ENCODE data around the gene WDFY3. TPM values are rescaled to one million over a fixed set of nuclear protein-coding genes. Genes with fewer than 3 reads are reported as not detected.

WDFY3 gene
- total and polyA plus RNA-seq, 2 of the 13 experiments (the other 11 are each of a cell fraction or from before 2014, with no cell fraction given) = 16.7 to 24.5 TPM

GRCh38 chr4:84862064-84862463 is 104.4 kb downstream of the WDFY3 start (continued):
- TF ChIP-seq KDM5B (CRISPR knock-in tag; IDR thresholded peaks at IDR 0.05; ENCODE audit: borderline replicate concordance) (no peak), BCLAF1 (IDR thresholded peaks at IDR 0.05) (no peak), HHEX (CRISPR knock-in tag; IDR thresholded peaks at IDR 0.05) (no peak), ZNF230 (CRISPR knock-in tag; IDR thresholded peaks at IDR 0.05) (no peak), TARDBP (CRISPR knock-in tag; IDR thresholded peaks at IDR 0.05) (no peak), ATF1 (CRISPR knock-in tag; IDR thresholded peaks at IDR 0.05) (no peak), IRX3 (CRISPR knock-in tag; IDR thresholded peaks at IDR 0.05; ENCODE audit: borderline replicate concordance, low read depth) (no peak), ATRX (CRISPR knock-in tag; IDR thresholded peaks at IDR 0.05; ENCODE audit: borderline replicate concordance) (no peak)
- TF ChIP-seq, protein P1, sequence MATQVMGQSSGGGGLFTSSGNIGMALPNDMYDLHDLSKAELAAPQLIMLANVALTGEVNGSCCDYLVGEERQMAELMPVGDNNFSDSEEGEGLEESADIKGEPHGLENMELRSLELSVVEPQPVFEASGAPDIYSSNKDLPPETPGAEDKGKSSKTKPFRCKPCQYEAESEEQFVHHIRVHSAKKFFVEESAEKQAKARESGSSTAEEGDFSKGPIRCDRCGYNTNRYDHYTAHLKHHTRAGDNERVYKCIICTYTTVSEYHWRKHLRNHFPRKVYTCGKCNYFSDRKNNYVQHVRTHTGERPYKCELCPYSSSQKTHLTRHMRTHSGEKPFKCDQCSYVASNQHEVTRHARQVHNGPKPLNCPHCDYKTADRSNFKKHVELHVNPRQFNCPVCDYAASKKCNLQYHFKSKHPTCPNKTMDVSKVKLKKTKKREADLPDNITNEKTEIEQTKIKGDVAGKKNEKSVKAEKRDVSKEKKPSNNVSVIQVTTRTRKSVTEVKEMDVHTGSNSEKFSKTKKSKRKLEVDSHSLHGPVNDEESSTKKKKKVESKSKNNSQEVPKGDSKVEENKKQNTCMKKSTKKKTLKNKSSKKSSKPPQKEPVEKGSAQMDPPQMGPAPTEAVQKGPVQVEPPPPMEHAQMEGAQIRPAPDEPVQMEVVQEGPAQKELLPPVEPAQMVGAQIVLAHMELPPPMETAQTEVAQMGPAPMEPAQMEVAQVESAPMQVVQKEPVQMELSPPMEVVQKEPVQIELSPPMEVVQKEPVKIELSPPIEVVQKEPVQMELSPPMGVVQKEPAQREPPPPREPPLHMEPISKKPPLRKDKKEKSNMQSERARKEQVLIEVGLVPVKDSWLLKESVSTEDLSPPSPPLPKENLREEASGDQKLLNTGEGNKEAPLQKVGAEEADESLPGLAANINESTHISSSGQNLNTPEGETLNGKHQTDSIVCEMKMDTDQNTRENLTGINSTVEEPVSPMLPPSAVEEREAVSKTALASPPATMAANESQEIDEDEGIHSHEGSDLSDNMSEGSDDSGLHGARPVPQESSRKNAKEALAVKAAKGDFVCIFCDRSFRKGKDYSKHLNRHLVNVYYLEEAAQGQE (IDR thresholded peaks at IDR 0.05; ENCODE audit: borderline replicate concordance in 1 of 2, low read depth in 1 of 2, low read length in 2 of 2) = no peak
- TF ChIP-seq, protein P2, sequence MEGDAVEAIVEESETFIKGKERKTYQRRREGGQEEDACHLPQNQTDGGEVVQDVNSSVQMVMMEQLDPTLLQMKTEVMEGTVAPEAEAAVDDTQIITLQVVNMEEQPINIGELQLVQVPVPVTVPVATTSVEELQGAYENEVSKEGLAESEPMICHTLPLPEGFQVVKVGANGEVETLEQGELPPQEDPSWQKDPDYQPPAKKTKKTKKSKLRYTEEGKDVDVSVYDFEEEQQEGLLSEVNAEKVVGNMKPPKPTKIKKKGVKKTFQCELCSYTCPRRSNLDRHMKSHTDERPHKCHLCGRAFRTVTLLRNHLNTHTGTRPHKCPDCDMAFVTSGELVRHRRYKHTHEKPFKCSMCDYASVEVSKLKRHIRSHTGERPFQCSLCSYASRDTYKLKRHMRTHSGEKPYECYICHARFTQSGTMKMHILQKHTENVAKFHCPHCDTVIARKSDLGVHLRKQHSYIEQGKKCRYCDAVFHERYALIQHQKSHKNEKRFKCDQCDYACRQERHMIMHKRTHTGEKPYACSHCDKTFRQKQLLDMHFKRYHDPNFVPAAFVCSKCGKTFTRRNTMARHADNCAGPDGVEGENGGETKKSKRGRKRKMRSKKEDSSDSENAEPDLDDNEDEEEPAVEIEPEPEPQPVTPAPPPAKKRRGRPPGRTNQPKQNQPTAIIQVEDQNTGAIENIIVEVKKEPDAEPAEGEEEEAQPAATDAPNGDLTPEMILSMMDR (CRISPR knock-in tag; IDR thresholded peaks at IDR 0.05) = no peak
- TF ChIP-seq, protein P3, sequence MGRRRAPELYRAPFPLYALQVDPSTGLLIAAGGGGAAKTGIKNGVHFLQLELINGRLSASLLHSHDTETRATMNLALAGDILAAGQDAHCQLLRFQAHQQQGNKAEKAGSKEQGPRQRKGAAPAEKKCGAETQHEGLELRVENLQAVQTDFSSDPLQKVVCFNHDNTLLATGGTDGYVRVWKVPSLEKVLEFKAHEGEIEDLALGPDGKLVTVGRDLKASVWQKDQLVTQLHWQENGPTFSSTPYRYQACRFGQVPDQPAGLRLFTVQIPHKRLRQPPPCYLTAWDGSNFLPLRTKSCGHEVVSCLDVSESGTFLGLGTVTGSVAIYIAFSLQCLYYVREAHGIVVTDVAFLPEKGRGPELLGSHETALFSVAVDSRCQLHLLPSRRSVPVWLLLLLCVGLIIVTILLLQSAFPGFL (CRISPR knock-in tag; IDR thresholded peaks at IDR 0.05) = no peak
